IMR-90 (cell line): Measurements from ENCODE around the gene GPRIN2. TPM values are rescaled to one million over a fixed set of nuclear protein-coding genes. Genes with fewer than 3 reads are reported as not detected.
"Not testable (repeated sequence)": the region's sequence is repeated elsewhere in the genome, so short reads cannot be mapped to it uniquely, and the experiment has no call there.

Experiments
- ATAC-seq: fragments of 200-7000 bp; cut with Tn5 transposase; 2 replicates; pipeline ENCODE4 v1.9.1; 2020; ENCODE audit warnings: low read depth, mild to moderate bottlenecking, moderate library complexity
- BruUV-seq: library from RNA; stranded (reverse); fragments of 400-500 nt; replicated peaks from 2 replicates; lab custom pipeline; 2021; lab: Mats Ljungman, UMichigan
- CTCF ChIA-PET: fragments of 300-600 bp; formaldehyde crosslinking; extraction: SDS; loops from one replicate; lab custom pipeline; 2021; ENCODE audit warnings: antibody characterized with exemption; lab: Yijun Ruan, JAX
- POLR2A ChIA-PET: fragments of 300-600 bp; sonication (Branson Sonifier 250); formaldehyde crosslinking; loops from one replicate; lab custom pipeline; 2022; ENCODE audit warnings: antibody characterized with exemption; ENCODE audit not compliant: unreplicated experiment; lab: Charles Lee
- DNase-seq: peaks from one replicate; pipeline ENCODE4 v3.0.0; 2013
- H2AFZ ChIP-seq: replicated peaks from 2 replicates; pipeline ENCODE3; 2013; ENCODE audit warnings: low read length, mild to moderate bottlenecking; ENCODE audit not compliant: poor library complexity
- H2AK5ac ChIP-seq: 2 replicates; pipeline ENCODE4 v1.6.1; 2013; ENCODE audit warnings: low read depth, low read length, inconsistent platforms
- H2AK9ac ChIP-seq: replicated peaks from 2 replicates; pipeline ENCODE3; 2013; ENCODE audit warnings: mild to moderate bottlenecking, low read depth, low read length, moderate library complexity; ENCODE audit not compliant: poor library complexity
- H2BK120ac ChIP-seq: 2 replicates; pipeline ENCODE4 v1.6.1; 2013; ENCODE audit warnings: low read depth, low read length, inconsistent platforms
- H2BK15ac ChIP-seq: 3 replicates; pipeline ENCODE4 v1.6.1; 2013; ENCODE audit warnings: low read depth, low read length, inconsistent platforms
- H2BK20ac ChIP-seq: 2 replicates; pipeline ENCODE4 v1.6.1; 2013; ENCODE audit warnings: low read depth, mild to moderate bottlenecking, inconsistent platforms, low read length, moderate library complexity
- H2BK5ac ChIP-seq: 2 replicates; pipeline ENCODE4 v1.6.1; 2013; ENCODE audit warnings: mild to moderate bottlenecking, low read depth, low read length, inconsistent platforms; ENCODE audit not compliant: poor library complexity, severe bottlenecking
- H3K14ac ChIP-seq: replicated peaks from 2 replicates; pipeline ENCODE4 v1.6.1; 2013; ENCODE audit warnings: low read depth, low read length, inconsistent platforms
- H3K18ac ChIP-seq: 2 replicates; pipeline ENCODE4 v1.6.1; 2013; ENCODE audit warnings: low read depth, low read length, control low read depth
- H3K23ac ChIP-seq: 2 replicates; pipeline ENCODE4 v1.6.1; 2013; ENCODE audit warnings: low read depth, low read length, inconsistent platforms
- H3K27ac ChIP-seq: 2 replicates; pipeline ENCODE4 v1.5.1; 2013; ENCODE audit warnings: mild to moderate bottlenecking, control low read depth, low read length; ENCODE audit not compliant: insufficient read depth
- H3K27me3 ChIP-seq: 2 replicates; pipeline ENCODE4 v1.6.1; 2013; ENCODE audit warnings: low read length; ENCODE audit not compliant: control insufficient read depth, insufficient read depth
- H3K36me3 ChIP-seq: 2 replicates; pipeline ENCODE4 v1.6.1; 2013; ENCODE audit warnings: low read length, mixed read lengths; ENCODE audit not compliant: control insufficient read depth, insufficient read depth
- H3K4ac ChIP-seq: 2 replicates; pipeline ENCODE4 v1.6.1; 2013; ENCODE audit warnings: low read depth, low read length, inconsistent platforms
- H3K4me1 ChIP-seq: 2 replicates; pipeline ENCODE4 v1.6.1; 2013; ENCODE audit warnings: low read length, mixed read lengths; ENCODE audit not compliant: control insufficient read depth, insufficient read depth
- H3K4me2 ChIP-seq: 2 replicates; pipeline ENCODE4 v1.6.1; 2013; ENCODE audit warnings: low read depth, mild to moderate bottlenecking, control low read depth, low read length, moderate library complexity
- H3K4me3 ChIP-seq: 2 replicates; pipeline ENCODE4 v1.5.1; 2013; ENCODE audit warnings: low read depth, mild to moderate bottlenecking, control low read depth, low read length, moderate library complexity; ENCODE audit not compliant: insufficient read depth
- H3K56ac ChIP-seq: 2 replicates; pipeline ENCODE4 v1.6.1; 2013; ENCODE audit warnings: low read length, inconsistent platforms; ENCODE audit not compliant: insufficient read depth; ENCODE audit errors: extremely low read depth
- H3K79me1 ChIP-seq, 2 experiments: 2 replicates each; pipeline ENCODE4 v1.6.1; 2013; ENCODE audit warnings: low read length in 2 of 2, inconsistent platforms in 1 of 2, low read depth in 1 of 2
- H3K9ac ChIP-seq: 2 replicates; pipeline ENCODE4 v1.6.1; 2013; ENCODE audit warnings: low read depth, low read length, control low read depth
- H3K9me1 ChIP-seq: 2 replicates; pipeline ENCODE4 v1.6.1; 2013; ENCODE audit warnings: low read length, inconsistent platforms; ENCODE audit not compliant: insufficient read depth
- H3K9me3 ChIP-seq: 2 replicates; pipeline ENCODE4 v1.6.1; 2013; ENCODE audit warnings: low read length; ENCODE audit not compliant: control insufficient read depth, insufficient read depth
- H4K20me1 ChIP-seq: 2 replicates; pipeline ENCODE4 v1.6.1; 2013; ENCODE audit warnings: low read length, inconsistent platforms; ENCODE audit not compliant: insufficient read depth
- H4K5ac ChIP-seq: 2 replicates; pipeline ENCODE4 v1.6.1; 2013; ENCODE audit warnings: mild to moderate bottlenecking, low read depth, low read length, control low read depth
- H4K8ac ChIP-seq, 2 experiments: 2 replicates each; pipeline ENCODE4 v1.6.1; 2013; ENCODE audit warnings: low read depth in 2 of 2, low read length in 2 of 2, control low read depth in 1 of 2, inconsistent platforms in 1 of 2
- H4K91ac ChIP-seq: 2 replicates; pipeline ENCODE4 v1.6.1; 2013; ENCODE audit warnings: low read depth, low read length, inconsistent platforms; ENCODE audit not compliant: insufficient read depth
- WGBS, 2 experiments: methylation state at CpG; one replicate each; pipeline versions ENCODE4 v1.1.5 to v1.1.7; 2013; ENCODE audit warnings: missing lambda C conversion rate in 2 of 2; ENCODE audit not compliant: insufficient read length in 1 of 2; ENCODE audit errors: extremely low coverage in 2 of 2; 5-methylcytosine and 5-hydroxymethylcytosine counted together
- dilution Hi-C: fragments of 300-500 bp; cut with HindIII; formaldehyde crosslinking; loops from one replicate; pipeline ENCODE4 v1.14.3; 2018; ENCODE audit warnings: low sequenced_read_pairs; ENCODE audit not compliant: unreplicated experiment
- in situ Hi-C: fragments of 300-500 bp; cut with MboI; formaldehyde crosslinking; loops from 3 replicates; pipeline ENCODE4 v1.14.3; 2019; ENCODE audit warnings: low sequenced_read_pairs, inconsistent platforms, mixed read lengths
- intact Hi-C: fragments of 100-400 bp; cut with micrococcal nuclease; formaldehyde crosslinking; loops from 2 replicates; pipeline ENCODE4 v1.10.0; 2022
- polyA plus RNA-seq, 3 experiments: library from polyadenylated mRNA; depleted of rRNA; stranded (reverse); fragments of >200 nt; gene quantifications; 2 replicates each; pipeline ENCODE4 v1.2.3, GENCODE V29; 2012; ENCODE audit warnings: low replicate concordance in 1 of 3
- total RNA-seq: library from RNA; depleted of rRNA; stranded (reverse); fragments of >200 nt; gene quantifications from 2 replicates; pipeline ENCODE4 v1.2.3, GENCODE V29; 2012

Gene GPRIN2
- total and polyA plus RNA-seq, 2 of the 4 experiments (the other 2 are of a cell fraction), result under 0.01 TPM; not detected in 1

DNA sequence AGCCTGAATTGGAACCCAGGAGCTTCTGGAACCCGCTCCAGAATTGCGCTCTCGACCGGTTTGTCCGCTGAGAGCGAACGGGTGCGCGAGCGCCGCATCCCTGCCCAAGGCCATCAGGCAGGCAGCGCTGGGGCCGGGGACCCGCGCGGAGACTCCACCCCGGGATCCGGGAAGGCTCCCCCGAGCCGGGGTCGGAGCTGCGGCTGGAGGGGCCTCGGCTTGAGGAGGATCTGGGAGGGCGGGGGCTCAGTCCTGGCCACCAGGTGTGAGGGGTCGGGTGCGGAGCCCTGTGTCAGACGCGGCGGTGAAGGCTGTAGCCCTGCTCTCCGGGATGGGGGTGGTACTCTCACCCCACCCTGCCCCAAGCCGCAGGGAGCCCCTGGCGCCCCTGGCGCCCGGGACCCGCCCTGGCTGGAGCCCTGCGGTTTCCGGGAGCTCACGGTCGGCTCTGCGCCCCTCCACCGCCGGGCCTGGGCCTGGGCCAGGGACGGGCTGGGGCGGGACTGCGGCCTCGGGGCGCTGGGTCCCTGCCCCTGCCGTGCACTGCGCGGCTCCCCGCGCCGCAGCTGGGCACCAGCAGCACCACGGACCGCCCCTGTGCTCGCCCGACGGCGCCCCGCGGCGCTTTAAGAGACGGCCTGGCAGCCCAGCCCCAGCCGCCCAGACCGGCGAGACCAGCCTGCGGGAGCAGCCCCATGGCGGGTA, 22.2 kb upstream of the GPRIN2 start, which contains the start of gene SYT15:
TSS of gene SYT15 (plus strand) at position 655 of the 705 bp plus-strand sequence. CDS start at position 696, 41 bp downstream.
- H3K36me3 ChIP-seq, H2AK9ac ChIP-seq, POLR2A ChIA-PET, H3K23ac ChIP-seq, H3K27ac ChIP-seq, H4K5ac ChIP-seq, H2BK20ac ChIP-seq, H4K20me1 ChIP-seq, H2BK5ac ChIP-seq, intact Hi-C loops, H2BK15ac ChIP-seq, H3K56ac ChIP-seq, H3K4ac ChIP-seq, H3K14ac ChIP-seq, H3K18ac ChIP-seq, H3K79me1 ChIP-seq, CTCF ChIA-PET, H3K4me1 ChIP-seq, H2AK5ac ChIP-seq, H3K9ac ChIP-seq, in situ Hi-C loops, H2AFZ ChIP-seq, H4K91ac ChIP-seq, H3K27me3 ChIP-seq, BruUV-seq, H4K8ac ChIP-seq, H3K4me2 ChIP-seq, H3K9me1 ChIP-seq, H3K9me3 ChIP-seq, DNase-seq, dilution Hi-C loops, H2BK120ac ChIP-seq, H3K4me3 ChIP-seq: not testable (repeated sequence)
- WGBS, 2 experiments, result no CpG with 5 or more reads among the region's 68 CpGs
- ATAC-seq, result peak; percentile 70

DNA sequence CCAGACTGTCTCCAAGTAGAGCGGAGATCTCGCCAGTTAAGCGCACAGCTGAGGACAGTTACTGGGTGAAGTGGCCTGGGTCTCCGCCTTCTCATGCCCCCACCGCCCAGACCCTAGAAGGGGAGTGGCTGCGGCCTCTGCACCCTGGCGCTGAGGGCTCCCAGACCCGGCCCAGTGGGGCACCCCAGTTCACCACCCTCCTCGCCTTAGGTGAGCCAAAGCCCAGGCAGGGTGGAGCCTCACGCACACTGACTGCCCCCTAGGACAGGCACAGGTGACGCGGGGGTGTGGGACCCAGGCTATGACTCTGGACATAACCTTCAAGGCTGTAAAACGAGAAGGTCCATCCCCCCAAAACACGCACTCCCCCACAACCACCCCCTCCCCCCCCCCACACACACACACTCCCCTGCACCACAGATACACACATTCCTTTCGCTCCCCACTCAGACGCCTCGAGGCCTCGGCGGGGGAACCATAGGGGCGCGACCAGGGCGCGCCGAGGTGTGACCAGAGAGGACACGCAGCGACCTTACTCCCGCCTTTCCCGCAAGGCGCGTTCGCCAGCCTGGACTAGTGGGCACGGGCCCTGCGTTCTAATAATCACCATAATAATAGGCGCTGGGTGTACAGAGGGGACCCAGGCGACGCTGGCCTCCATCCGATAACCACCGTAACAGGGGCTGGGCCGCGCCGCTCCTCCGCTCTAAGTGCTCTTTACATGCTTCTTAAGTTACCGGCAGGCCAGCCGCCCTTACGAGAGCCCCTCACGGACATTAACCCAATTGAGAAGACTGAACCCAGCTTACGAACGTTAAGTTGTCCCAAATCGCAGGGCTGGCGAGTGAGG, 21.4 kb upstream of the GPRIN2 start:
- H2AFZ ChIP-seq, H3K56ac ChIP-seq, H2AK5ac ChIP-seq, H4K5ac ChIP-seq, H3K4ac ChIP-seq, H3K79me1 ChIP-seq, H3K27ac ChIP-seq, H4K20me1 ChIP-seq, H2BK15ac ChIP-seq, H3K14ac ChIP-seq, H2BK20ac ChIP-seq, dilution Hi-C loops, H2AK9ac ChIP-seq, H4K8ac ChIP-seq, H3K18ac ChIP-seq, H3K9ac ChIP-seq, H3K4me1 ChIP-seq, H3K9me3 ChIP-seq, H3K23ac ChIP-seq, in situ Hi-C loops, POLR2A ChIA-PET, BruUV-seq, H2BK5ac ChIP-seq, DNase-seq, CTCF ChIA-PET, ATAC-seq, H2BK120ac ChIP-seq, intact Hi-C loops, H3K27me3 ChIP-seq, H3K4me3 ChIP-seq, H3K9me1 ChIP-seq, H3K4me2 ChIP-seq, H4K91ac ChIP-seq, H3K36me3 ChIP-seq: not testable (repeated sequence)
- no CpG with 5 or more reads among the region's 50 CpGs for WGBS, 2 experiments
